Muscle of back (tissue), 11 donors: Measurements from ENCODE around the gene FRMD8. TPM values are rescaled to one million over a fixed set of nuclear protein-coding genes. Genes with fewer than 3 reads are reported as not detected.

Source experiments
- DNase-seq, 3 donors: peaks; one replicate each; pipeline versions ENCODE4 v3.0.0 to v3.0.0-alpha.2; 2013
- polyA plus RNA-seq, 10 donors: library from polyadenylated mRNA; unstranded; fragments of 120-200 nt; gene quantifications; one replicate each; pipeline ENCODE4 v1.2.1, GENCODE V29; 2013; ENCODE audit not compliant: insufficient read length in 10 of 10

Gene FRMD8
- polyA plus RNA-seq, 10 donors = 7.4 to 12.7 (median 9.2) TPM

GRCh38 chr11:65434057-65434666 lies 47.7 kb downstream of the FRMD8 start:
- no peak for DNase-seq

- DNase-seq = no peak
Observed at GRCh38 chr11:65434667-65435410, 48.4 kb downstream of the FRMD8 start.

GRCh38 chr11:65435411-65435931 lies 49.0 kb downstream of the FRMD8 start:
- no peak for DNase-seq

- no peak for DNase-seq
Observed at GRCh38 chr11:65435981-65436411, 49.6 kb downstream of the FRMD8 start.

- no peak for DNase-seq
Observed at GRCh38 chr11:65436412-65437032, 50.1 kb downstream of the FRMD8 start.

GRCh38 chr11:65437436-65438227 lies 51.2 kb downstream of the FRMD8 start:
- DNase-seq = no peak

- no peak for DNase-seq
Observed at GRCh38 chr11:65438257-65439151, 52.1 kb downstream of the FRMD8 start.

GRCh38 chr11:65439331-65440181 lies 53.1 kb downstream of the FRMD8 start:
- DNase-seq = no peak

GRCh38 chr11:65440831-65441499 lies 54.5 kb downstream of the FRMD8 start:
- DNase-seq = peak in 1 of 3 donors; percentile 16

GRCh38 chr11:65442842-65443331 lies 56.5 kb downstream of the FRMD8 start:
- no peak for DNase-seq

- no peak for DNase-seq
Observed at GRCh38 chr11:65444314-65445051, 58.0 kb downstream of the FRMD8 start.

- DNase-seq = no peak
Observed at GRCh38 chr11:65445101-65445603, 58.7 kb downstream of the FRMD8 start.

- peak in 1 of 3 donors; percentile 14 for DNase-seq
Observed at GRCh38 chr11:65445604-65446445, 59.4 kb downstream of the FRMD8 start.

- DNase-seq = peak in 1 of 3 donors; percentile 14
Observed at GRCh38 chr11:65446446-65447277, 60.2 kb downstream of the FRMD8 start.

- no peak for DNase-seq
Observed at GRCh38 chr11:65448074-65448417, 61.6 kb downstream of the FRMD8 start.

- peak in 1 of 3 donors; percentile 8 for DNase-seq
Observed at GRCh38 chr11:65448418-65449105, 62.1 kb downstream of the FRMD8 start.
